Brain microvascular endothelial cell (primary cell): Measurements from ENCODE around the gene MRS2.
"Not testable (repeated sequence)": the region's sequence is repeated elsewhere in the genome, so short reads cannot be mapped to it uniquely, and the experiment has no call there.

Experiments used
- DNase-seq: peaks from one replicate; pipeline ENCODE4 v3.0.0-alpha.2; 2020
- H3K27ac ChIP-seq: fragments of 250-450 bp; sonication (Bioruptor Pico); 2 replicates; pipeline ENCODE4 v1.5.1; 2020; ENCODE audit warnings: mild to moderate bottlenecking, moderate library complexity
- H3K27me3 ChIP-seq: fragments of 250-450 bp; sonication (Bioruptor Pico); replicated peaks from 2 replicates; pipeline ENCODE4 v1.5.1; 2020; ENCODE audit warnings: mild to moderate bottlenecking
- H3K36me3 ChIP-seq: fragments of 250-450 bp; sonication (Bioruptor Pico); replicated peaks from 2 replicates; pipeline ENCODE4 v1.5.1; 2020; ENCODE audit warnings: mild to moderate bottlenecking
- H3K4me3 ChIP-seq: 2 replicates; pipeline ENCODE4 v1.5.1; 2011; ENCODE audit warnings: low read depth, mild to moderate bottlenecking, control low read depth, low read length, moderate library complexity
- CTCF ChIP-seq: IDR thresholded peaks from 2 replicates; pipeline ENCODE4 v1.5.1; 2011; ENCODE audit warnings: low read depth, mild to moderate bottlenecking, moderate library complexity, low read length, control low read depth, inconsistent platforms; ENCODE audit errors: missing control alignments
- in situ Hi-C: cut with HindIII; loops from 2 replicates; pipeline ENCODE4 v1.10.0; 2017; ENCODE audit warnings: low sequenced_read_pairs, low pct_ligation_motif_present

MRS2 gene

GRCh38 chr6:24358219-24358821 is 44.4 kb upstream of the MRS2 start:
- DNase-seq, result no peak
- no peak for TF ChIP-seq CTCF
- H3K36me3 ChIP-seq, result no peaks in the 10 kb centered on the region
- no peak overlapping the region for H3K4me3 ChIP-seq
- H3K27me3 ChIP-seq, result peaks cover 20% of the 10 kb centered on the region
- no peak overlapping the region for H3K27ac ChIP-seq
- in situ Hi-C loops, result no loop called here

- TF ChIP-seq CTCF, result peak; percentile 92
- Histone ChIP-seq H3K27ac (no peak overlapping the region), H3K36me3 (no peaks in the 10 kb centered on the region), H3K27me3 (peaks cover 18% of the 10 kb centered on the region), H3K4me3 (peak overlapping the region; percentile 50)
- DNase-seq, result peak; percentile 72
- in situ Hi-C loops, result no loop called here
Observed at GRCh38 chr6:24359640-24360454, 42.9 kb upstream of the MRS2 start.

GRCh38 chr6:24362363-24362762 is 40.4 kb upstream of the MRS2 start:
- H3K27ac ChIP-seq, in situ Hi-C loops, H3K4me3 ChIP-seq, H3K36me3 ChIP-seq, H3K27me3 ChIP-seq, DNase-seq: not testable (repeated sequence)

GRCh38 chr6:24365103-24365633 is 37.6 kb upstream of the MRS2 start:
- H3K4me3 ChIP-seq, H3K27me3 ChIP-seq, in situ Hi-C loops: not testable (repeated sequence)

GRCh38 chr6:24374612-24375011 is 28.1 kb upstream of the MRS2 start:
- no peak for TF ChIP-seq CTCF
- in situ Hi-C loops, result no loop called here

More at GRCh38 chr6:24365103-24365633, 37.6 kb upstream of the MRS2 start:
- not testable (repeated sequence) for H3K36me3 ChIP-seq, H3K27ac ChIP-seq, DNase-seq

GRCh38 chr6:24376871-24377270 is 25.9 kb upstream of the MRS2 start:
- H3K27ac ChIP-seq, result no peak overlapping the region
- no peak for DNase-seq
- in situ Hi-C loops, result no loop called here
- H3K4me3 ChIP-seq, result no peak overlapping the region
- no peaks in the 10 kb centered on the region for H3K27me3 ChIP-seq
- TF ChIP-seq CTCF, result no peak
- no peaks in the 10 kb centered on the region for H3K36me3 ChIP-seq

More at GRCh38 chr6:24374612-24375011, 28.1 kb upstream of the MRS2 start:
- Histone ChIP-seq H3K27ac (no peak overlapping the region), H3K4me3 (no peak overlapping the region), H3K27me3 (no peaks in the 10 kb centered on the region), H3K36me3 (no peaks in the 10 kb centered on the region)
- DNase-seq, result no peak
